ENCODE measurements around the gene MELK. TPM values are rescaled to one million over a fixed set of nuclear protein-coding genes. Genes with fewer than 3 reads are reported as not detected.

The MELK gene
- total RNA-seq, 6 experiments from 2014 or later: 0.39 to 5.3 (median 1.6) TPM; not detected in 1

GRCh38 chr9:36671561-36671960, 98.9 kb downstream of the MELK start:
- DNase-seq (no peak), ATAC-seq (no peak)
- Histone ChIP-seq H3K27ac (no peak overlapping the region), H3K27me3 (no peaks in the 10 kb centered on the region), H3K4me1 (no peaks in the 10 kb centered on the region), H3K36me3 (no peaks in the 10 kb centered on the region), H3K4me3 (no peak overlapping the region), H3K9me3 (no peaks in the 10 kb centered on the region)
- TF ChIP-seq POLR2A (IDR thresholded peaks at IDR 0.05) (no peak), CTCF (IDR thresholded peaks at IDR 0.05) (no peak)
- 100% methylated on average over 3 of the region's 3 CpGs for WGBS (ENCODE audit: insufficient coverage, low coverage, low lambda C conversion rate, missing lambda C conversion rate)
- intact Hi-C loops (cut with DNase I): no loop called here

GRCh38 chr9:36676091-36676490, 103.4 kb downstream of the MELK start:
- DNase-seq: no peak
- Histone ChIP-seq H3K27me3 (no peaks in the 10 kb centered on the region), H3K4me1 (no peaks in the 10 kb centered on the region), H3K9me3 (no peaks in the 10 kb centered on the region), H3K27ac (no peak overlapping the region), H3K4me3 (no peak overlapping the region), H3K36me3 (no peaks in the 10 kb centered on the region)
- 100% methylated on average over 1 of the region's 1 CpG for WGBS (ENCODE audit: insufficient coverage, low coverage, low lambda C conversion rate, missing lambda C conversion rate)
- ATAC-seq: no peak
- intact Hi-C loops (cut with DNase I): no loop called here
- TF ChIP-seq CTCF (IDR thresholded peaks at IDR 0.05): no peak
- TF ChIP-seq POLR2A (IDR thresholded peaks at IDR 0.05): no peak

GRCh38 chr9:36676778-36677485, 104.2 kb downstream of the MELK start:
- Histone ChIP-seq H3K9me3 (no peaks in the 10 kb centered on the region), H3K27ac (no peak overlapping the region), H3K4me3 (no peak overlapping the region), H3K36me3 (no peaks in the 10 kb centered on the region), H3K4me1 (no peaks in the 10 kb centered on the region), H3K27me3 (no peaks in the 10 kb centered on the region)
- WGBS (ENCODE audit: insufficient coverage, low coverage, low lambda C conversion rate, missing lambda C conversion rate): 90% methylated on average over 8 of the region's 8 CpGs
- no peak for TF ChIP-seq POLR2A (IDR thresholded peaks at IDR 0.05)
- no peak for TF ChIP-seq CTCF (IDR thresholded peaks at IDR 0.05)
- ATAC-seq (no peak), DNase-seq (no peak)
- intact Hi-C loops (cut with DNase I): no loop called here

GRCh38 chr9:36677611-36678010, 104.9 kb downstream of the MELK start:
- H3K9me3 ChIP-seq: no peaks in the 10 kb centered on the region

More at GRCh38 chr9:36677611-36678010, 104.9 kb downstream of the MELK start:
- no peak for TF ChIP-seq POLR2A (IDR thresholded peaks at IDR 0.05)
- TF ChIP-seq CTCF (IDR thresholded peaks at IDR 0.05): no peak
- WGBS (ENCODE audit: insufficient coverage, low coverage, low lambda C conversion rate, missing lambda C conversion rate): 87% methylated on average over 2 of the region's 2 CpGs
- Histone ChIP-seq H3K36me3 (no peaks in the 10 kb centered on the region), H3K27me3 (no peaks in the 10 kb centered on the region), H3K4me3 (no peak overlapping the region), H3K4me1 (no peaks in the 10 kb centered on the region), H3K27ac (no peak overlapping the region)
- intact Hi-C loops (cut with DNase I): no loop called here
- no peak for DNase-seq
- no peak for ATAC-seq
